B cell (primary cell): ENCODE data around the gene NPY4R2.
"Not testable (repeated sequence)": the region's sequence is repeated elsewhere in the genome, so short reads cannot be mapped to it uniquely, and the experiment has no call there.

Experiments
- CTCF ChIP-seq: fragments of 200-600 bp; IDR thresholded peaks from one replicate; pipeline ENCODE4 v1.8.0; 2022; ENCODE audit warnings: antibody characterized with exemption, mild to moderate bottlenecking
- EZH2 ChIP-seq: IDR thresholded peaks from 2 replicates; pipeline ENCODE4 v1.6.1; 2012; ENCODE audit warnings: borderline replicate concordance, low read depth, mild to moderate bottlenecking, moderate library complexity, low read length; ENCODE audit not compliant: insufficient read depth, poor library complexity, severe bottlenecking

DNA sequence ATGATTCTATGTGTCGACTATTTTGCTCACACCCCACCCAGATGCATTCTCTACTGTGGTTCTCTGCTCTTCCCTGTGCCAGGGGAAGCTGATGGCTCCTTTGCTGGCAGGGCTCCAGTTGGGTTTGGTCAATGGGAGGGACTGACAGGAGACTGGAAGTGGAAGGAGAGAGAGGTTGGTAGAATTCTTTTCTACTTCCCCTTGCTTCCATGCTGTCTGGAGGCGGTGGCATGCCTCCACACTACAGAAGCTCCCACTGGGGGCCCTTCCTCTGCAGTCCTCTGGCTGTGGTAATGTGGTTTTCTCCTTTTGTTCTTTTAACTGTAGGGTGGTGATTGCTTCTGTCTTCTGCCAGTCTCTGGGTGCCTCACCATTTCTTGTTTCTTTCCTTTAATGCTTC is 4.4 kb upstream of the NPY4R2 start:
- TF ChIP-seq CTCF, EZH2: not testable (repeated sequence)
